ENCODE data around the gene TBC1D13. TPM values are rescaled to one million over a fixed set of nuclear protein-coding genes. Genes with fewer than 3 reads are reported as not detected.

TBC1D13 gene
- total and polyA plus RNA-seq, 2 donors (not counting 1 experiment from before 2014, with no cell fraction given), result 28.8 to 29.1 TPM

GRCh38 chr9:128753627-128754026 lies 33.4 kb upstream of the TBC1D13 start:
- ChIA-PET POLR2A (interaction anchor here (0.6 kb wide), 1 partner anchor 1051 kb away, joined by 4 read pairs; no protein-coding TSS in a partner anchor), CTCF (no interaction called here)
- ATAC-seq (ENCODE audit: low read depth) (no peak), DNase-seq (no peak)
- H3K4me2 ChIP-seq (replicated peaks; ENCODE audit: low read depth, low read length, poor library complexity, severe bottlenecking), result no peak overlapping the region
- no peak overlapping the region for H3K27ac ChIP-seq (ENCODE audit: low read length in 2 of 2)
- H3K9me3 Mint-ChIP-seq (ENCODE audit: insufficient read depth), result no peaks in the 10 kb centered on the region
- no peaks in the 10 kb centered on the region for H4K20me1 ChIP-seq (ENCODE audit: control insufficient read depth, insufficient read depth, low read length, poor library complexity, severe bottlenecking)
- no peak for TF ChIP-seq CTCF (IDR thresholded peaks at IDR 0.05)
- no peak for TF ChIP-seq EZH2 (IDR thresholded peaks at IDR 0.05; ENCODE audit: borderline replicate concordance, insufficient read depth, low read depth, low read length, poor library complexity, severe bottlenecking)
- no peak overlapping the region for H3K9ac ChIP-seq (ENCODE audit: low read length)
- H3K4me1 ChIP-seq (ENCODE audit: control insufficient read depth in 2 of 2, insufficient read depth in 2 of 2, low read length in 2 of 2), result no peaks in the 10 kb centered on the region
- no peaks in the 10 kb centered on the region for H3K27me3 ChIP-seq (replicated peaks in 1 of 4; ENCODE audit: control extremely low read depth in 1 of 4, control insufficient read depth in 3 of 4, insufficient read depth in 4 of 4, low read length in 3 of 4)
- H3K4me3 ChIP-seq (ENCODE audit: control extremely low read depth in 1 of 5, extremely low read depth in 1 of 5, insufficient read depth in 1 of 5, low read depth in 2 of 5, low read length in 4 of 5), result no peak overlapping the region
- no peak overlapping the region for H3K4me3 Mint-ChIP-seq
- H2AFZ ChIP-seq (ENCODE audit: insufficient read depth, low read depth, low read length, poor library complexity, severe bottlenecking), result no peak overlapping the region
- no peaks in the 10 kb centered on the region for H3K9me3 ChIP-seq (ENCODE audit: control extremely low read depth in 1 of 3, control insufficient read depth in 2 of 3, insufficient read depth in 1 of 3, low read length in 2 of 3)
- intact Hi-C loops (cut with micrococcal nuclease), result no loop called here
- H3K27ac Mint-ChIP-seq, result no peak overlapping the region
- peaks cover 0 to 41% of the 10 kb centered on the region in 2 experiments for H3K36me3 ChIP-seq (replicated peaks in 1 of 2; ENCODE audit: control extremely low read depth in 1 of 2, control insufficient read depth in 1 of 2, extremely low read depth in 1 of 2, insufficient read depth in 2 of 2, low read length in 1 of 2)
- 98% methylated on average over 13 of the region's 16 CpGs for WGBS (ENCODE audit: insufficient coverage)
- H3K27me3 Mint-ChIP-seq, result no peaks in the 10 kb centered on the region
- H3K79me2 ChIP-seq (ENCODE audit: control insufficient read depth, insufficient read depth, low read length), result no peaks in the 10 kb centered on the region
- no peaks in the 10 kb centered on the region for H3K4me1 Mint-ChIP-seq

GRCh38 chr9:128757602-128758001 lies 29.5 kb upstream of the TBC1D13 start:
- Histone ChIP-seq H3K79me2 (ENCODE audit: control insufficient read depth, insufficient read depth, low read length) (peaks cover 6% of the 10 kb centered on the region), H4K20me1 (ENCODE audit: control insufficient read depth, insufficient read depth, low read length, poor library complexity, severe bottlenecking) (peaks cover under 1% of the 10 kb centered on the region), H3K36me3 (replicated peaks in 1 of 2; ENCODE audit: control extremely low read depth in 1 of 2, control insufficient read depth in 1 of 2, extremely low read depth in 1 of 2, insufficient read depth in 2 of 2, low read length in 1 of 2) (peaks cover 0 to 22% of the 10 kb centered on the region in 2 experiments), H3K27me3 (replicated peaks in 1 of 4; ENCODE audit: control extremely low read depth in 1 of 4, control insufficient read depth in 3 of 4, insufficient read depth in 4 of 4, low read length in 3 of 4) (no peaks in the 10 kb centered on the region), H3K9me3 (ENCODE audit: control extremely low read depth in 1 of 3, control insufficient read depth in 2 of 3, insufficient read depth in 1 of 3, low read length in 2 of 3) (no peaks in the 10 kb centered on the region), H3K9ac (ENCODE audit: low read length) (no peak overlapping the region), H3K4me1 (ENCODE audit: control insufficient read depth in 2 of 2, insufficient read depth in 2 of 2, low read length in 2 of 2) (no peaks in the 10 kb centered on the region), H3K27ac (ENCODE audit: low read length in 2 of 2) (no peak overlapping the region), H3K4me2 (replicated peaks; ENCODE audit: low read depth, low read length, poor library complexity, severe bottlenecking) (no peak overlapping the region), H3K4me3 (ENCODE audit: control extremely low read depth in 1 of 5, extremely low read depth in 1 of 5, insufficient read depth in 1 of 5, low read depth in 2 of 5, low read length in 4 of 5) (no peak overlapping the region), H2AFZ (ENCODE audit: insufficient read depth, low read depth, low read length, poor library complexity, severe bottlenecking) (no peak overlapping the region)
- DNase-seq, result no peak
- Mint-ChIP-seq H3K4me3 (no peak overlapping the region), H3K4me1 (no peaks in the 10 kb centered on the region), H3K27me3 (no peaks in the 10 kb centered on the region), H3K27ac (no peak overlapping the region), H3K9me3 (ENCODE audit: insufficient read depth) (no peaks in the 10 kb centered on the region)
- no peak for TF ChIP-seq CTCF (IDR thresholded peaks at IDR 0.05)
- TF ChIP-seq EZH2 (IDR thresholded peaks at IDR 0.05; ENCODE audit: borderline replicate concordance, insufficient read depth, low read depth, low read length, poor library complexity, severe bottlenecking), result no peak
- ChIA-PET POLR2A (interaction anchor here (0.6 kb wide), 1 partner anchor 47 kb away, joined by 3 read pairs; no protein-coding TSS in a partner anchor), CTCF (interaction anchor here (0.6 kb wide), 1 partner anchor 1539 kb away, joined by 5 read pairs; no protein-coding TSS in a partner anchor)
- 100% methylated on average over 1 of the region's 6 CpGs for WGBS (ENCODE audit: insufficient coverage)
- no peak for ATAC-seq (ENCODE audit: low read depth)
- intact Hi-C loops (cut with micrococcal nuclease), result no loop called here

All from B cell (primary cell).